GM23338 (cell line): Measurements from ENCODE around the gene LPXN.

ENCODE experiments used
- CREB1 ChIP-seq: fragments of 250-450 bp; sonication (Bioruptor Pico); IDR thresholded peaks from 2 replicates; pipeline ENCODE4 v1.5.0; 2020; ENCODE audit warnings: low read depth, mild to moderate bottlenecking, moderate library complexity
- CTCF ChIP-seq, 2 experiments: fragments of 200-600 bp in 1 of 2; sonication (generic) in 1 of 2; conservative IDR thresholded peaks; 2 replicates each; pipeline versions ENCODE4 v1.5.1 to v1.6.1; 2016 to 2017; ENCODE audit warnings: antibody characterized with exemption in 2 of 2, low read depth in 2 of 2, mild to moderate bottlenecking in 2 of 2, moderate library complexity in 1 of 2
- ETS1 ChIP-seq: IDR thresholded peaks from 2 replicates; pipeline ENCODE4 v1.6.1; 2016; ENCODE audit warnings: antibody characterized with exemption
- EZH2 ChIP-seq: fragments of 200-600 bp; sonication (generic); IDR thresholded peaks from one replicate; pipeline ENCODE4 v1.8.0; 2017; ENCODE audit warnings: antibody characterized with exemption, mild to moderate bottlenecking, low read depth; ENCODE audit not compliant: unreplicated experiment
- EZH2phosphoT487 ChIP-seq: fragments of 200-600 bp; sonication (generic); IDR thresholded peaks from one replicate; pipeline ENCODE4 v1.8.1; 2018; ENCODE audit warnings: antibody characterized with exemption; ENCODE audit not compliant: unreplicated experiment
- JUNB ChIP-seq: IDR thresholded peaks from one replicate; pipeline ENCODE4 v1.6.1; 2016; ENCODE audit warnings: antibody characterized with exemption; ENCODE audit not compliant: unreplicated experiment
- NANOG ChIP-seq: IDR thresholded peaks from 2 replicates; pipeline ENCODE4 v1.6.1; 2016; ENCODE audit warnings: antibody characterized with exemption, borderline replicate concordance
- POLR2AphosphoS5 ChIP-seq: IDR thresholded peaks from 2 replicates; pipeline ENCODE4 v1.6.1; 2016; ENCODE audit warnings: antibody characterized with exemption, low read depth
- REST ChIP-seq: IDR thresholded peaks from one replicate; pipeline ENCODE4 v1.6.1; 2018; ENCODE audit warnings: antibody characterized with exemption; ENCODE audit not compliant: unreplicated experiment
- ZNF331 ChIP-seq: fragments of 250-450 bp; sonication (Bioruptor Pico); IDR thresholded peaks from 2 replicates; pipeline ENCODE4 v1.5.0; 2020; ENCODE audit warnings: low read depth, mild to moderate bottlenecking, moderate library complexity
- ZNF462 ChIP-seq: fragments of 250-450 bp; sonication (Bioruptor Pico); IDR thresholded peaks from 2 replicates; pipeline ENCODE4 v1.5.0; 2020; ENCODE audit warnings: mild to moderate bottlenecking, moderate library complexity

DNA sequence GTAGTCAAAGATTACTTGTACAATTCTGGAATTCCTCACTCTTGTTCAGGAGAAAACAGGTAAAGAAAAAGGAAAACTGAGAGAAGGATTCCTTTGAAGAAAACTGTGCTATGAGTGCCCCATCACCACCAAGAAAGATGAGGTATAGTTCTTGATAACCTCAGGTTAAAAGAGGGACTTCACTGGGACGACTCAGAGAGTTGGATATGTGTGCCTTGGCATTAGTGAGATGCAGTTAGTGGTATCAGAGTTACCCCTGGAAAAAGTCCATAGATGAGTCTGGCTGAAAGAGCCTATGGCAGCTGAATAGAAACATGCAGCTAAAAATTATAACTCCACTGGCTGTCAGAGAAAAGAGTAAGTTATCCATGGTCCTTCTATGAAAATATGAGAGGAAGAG lies 28.8 kb downstream of the LPXN start:
- no peak for TF ChIP-seq CTCF (conservative IDR thresholded peaks at IDR 0.05; ENCODE audit: low read depth in 2 of 2)
- no peak for TF ChIP-seq REST
- TF ChIP-seq EZH2, result no peak
- TF ChIP-seq EZH2phosphoT487, result no peak
- TF ChIP-seq POLR2AphosphoS5, result no peak
- no peak for TF ChIP-seq JUNB
- TF ChIP-seq ZNF331 (CRISPR knock-in tag), result no peak
- TF ChIP-seq ETS1, result no peak
- TF ChIP-seq CREB1 (CRISPR knock-in tag), result no peak
- no peak for TF ChIP-seq NANOG
- no peak for TF ChIP-seq ZNF462
